ENCODE measurements around the gene JPH2. TPM values are rescaled to one million over a fixed set of nuclear protein-coding genes. Genes with fewer than 3 reads are reported as not detected.

JPH2 gene
- total and polyA plus RNA-seq, 2 donors from 2014 or later = 2.5 to 11.4 TPM

- no peak overlapping the region for H3K4me3 ChIP-seq (ENCODE audit: low read length in 3 of 3)
- H3K27ac ChIP-seq (ENCODE audit: low read depth in 2 of 2, low read length in 2 of 2) = no peak overlapping the region
- H3K4me1 ChIP-seq (ENCODE audit: control insufficient read depth in 2 of 3, insufficient read depth in 2 of 3, low read depth in 1 of 3, low read length in 3 of 3) = no peaks in the 10 kb centered on the region
- no peaks in the 10 kb centered on the region for H3K9me3 ChIP-seq (ENCODE audit: control insufficient read depth in 2 of 3, insufficient read depth in 1 of 3, low read length in 3 of 3)
- no peaks in the 10 kb centered on the region for H3K27me3 ChIP-seq (ENCODE audit: control insufficient read depth, insufficient read depth, low read length)
- DNase-seq = no peak
- FAIRE-seq = no peak
- H3K36me3 ChIP-seq (ENCODE audit: control insufficient read depth in 2 of 3, insufficient read depth in 3 of 3, low read length in 3 of 3) = no peaks in the 10 kb centered on the region
- H3K9ac ChIP-seq (ENCODE audit: low read length in 3 of 3) = no peak overlapping the region
- intact Hi-C loops (cut with DNase I) = no loop called here
- TF ChIP-seq CTCF (IDR thresholded peaks at IDR 0.05; ENCODE audit: borderline replicate concordance, extremely low read depth, insufficient read depth) = no peak
Measured at GRCh38 chr20:44151621-44152416, 35.2 kb downstream of the JPH2 start.

- FAIRE-seq (no peak), DNase-seq (no peak)
- intact Hi-C loops (cut with DNase I) = no loop called here
- no peak for TF ChIP-seq CTCF (IDR thresholded peaks at IDR 0.05; ENCODE audit: borderline replicate concordance, extremely low read depth, insufficient read depth)
- no peaks in the 10 kb centered on the region for H3K27me3 ChIP-seq (ENCODE audit: control insufficient read depth, insufficient read depth, low read length)
- H3K36me3 ChIP-seq (ENCODE audit: control insufficient read depth in 2 of 3, insufficient read depth in 3 of 3, low read length in 3 of 3) = no peaks in the 10 kb centered on the region
- no peaks in the 10 kb centered on the region for H3K9me3 ChIP-seq (ENCODE audit: control insufficient read depth in 2 of 3, insufficient read depth in 1 of 3, low read length in 3 of 3)
- no peak overlapping the region for H3K4me3 ChIP-seq (ENCODE audit: low read length in 3 of 3)
- H3K27ac ChIP-seq (ENCODE audit: low read depth in 2 of 2, low read length in 2 of 2) = no peak overlapping the region
- H3K4me1 ChIP-seq (ENCODE audit: control insufficient read depth in 2 of 3, insufficient read depth in 2 of 3, low read depth in 1 of 3, low read length in 3 of 3) = no peaks in the 10 kb centered on the region
- H3K9ac ChIP-seq (ENCODE audit: low read length in 3 of 3) = no peak overlapping the region
Measured at GRCh38 chr20:44146272-44146671, 40.7 kb downstream of the JPH2 start.

- Histone ChIP-seq H3K9ac (ENCODE audit: low read length in 3 of 3) (no peak overlapping the region), H3K36me3 (ENCODE audit: control insufficient read depth in 2 of 3, insufficient read depth in 3 of 3, low read length in 3 of 3) (no peaks in the 10 kb centered on the region), H3K4me3 (ENCODE audit: low read length in 3 of 3) (no peak overlapping the region), H3K27me3 (ENCODE audit: control insufficient read depth, insufficient read depth, low read length) (no peaks in the 10 kb centered on the region), H3K9me3 (ENCODE audit: control insufficient read depth in 2 of 3, insufficient read depth in 1 of 3, low read length in 3 of 3) (no peaks in the 10 kb centered on the region), H3K4me1 (ENCODE audit: control insufficient read depth in 2 of 3, insufficient read depth in 2 of 3, low read depth in 1 of 3, low read length in 3 of 3) (no peaks in the 10 kb centered on the region), H3K27ac (ENCODE audit: low read depth in 2 of 2, low read length in 2 of 2) (no peak overlapping the region)
- DNase-seq (peak in 1 of 5 donors; percentile 49), FAIRE-seq (no peak)
- intact Hi-C loops (cut with DNase I) = no loop called here
- TF ChIP-seq CTCF (IDR thresholded peaks at IDR 0.05; ENCODE audit: borderline replicate concordance, extremely low read depth, insufficient read depth) = no peak
Measured at GRCh38 chr20:44145131-44145775, 41.7 kb downstream of the JPH2 start.

All from kidney (tissue), 14 donors.